OCI-LY3 (cell line): ENCODE data around the gene PLCH2.

Experiments used
- EZH2phosphoT487 ChIP-seq: fragments of 200-600 bp; shearing (Covaris generic); IDR thresholded peaks from 2 replicates; pipeline ENCODE4 v1.6.1; 2018; ENCODE audit warnings: antibody characterized with exemption, mixed run types, low read depth
- TF ChIP-seq, protein P1 (sequence below): fragments of 200-600, 300-600 bp; sonication (generic); IDR thresholded peaks from 2 replicates; pipeline ENCODE4 v1.5.1; 2014; ENCODE audit warnings: antibody characterized with exemption, low read length, low read depth

DNA sequence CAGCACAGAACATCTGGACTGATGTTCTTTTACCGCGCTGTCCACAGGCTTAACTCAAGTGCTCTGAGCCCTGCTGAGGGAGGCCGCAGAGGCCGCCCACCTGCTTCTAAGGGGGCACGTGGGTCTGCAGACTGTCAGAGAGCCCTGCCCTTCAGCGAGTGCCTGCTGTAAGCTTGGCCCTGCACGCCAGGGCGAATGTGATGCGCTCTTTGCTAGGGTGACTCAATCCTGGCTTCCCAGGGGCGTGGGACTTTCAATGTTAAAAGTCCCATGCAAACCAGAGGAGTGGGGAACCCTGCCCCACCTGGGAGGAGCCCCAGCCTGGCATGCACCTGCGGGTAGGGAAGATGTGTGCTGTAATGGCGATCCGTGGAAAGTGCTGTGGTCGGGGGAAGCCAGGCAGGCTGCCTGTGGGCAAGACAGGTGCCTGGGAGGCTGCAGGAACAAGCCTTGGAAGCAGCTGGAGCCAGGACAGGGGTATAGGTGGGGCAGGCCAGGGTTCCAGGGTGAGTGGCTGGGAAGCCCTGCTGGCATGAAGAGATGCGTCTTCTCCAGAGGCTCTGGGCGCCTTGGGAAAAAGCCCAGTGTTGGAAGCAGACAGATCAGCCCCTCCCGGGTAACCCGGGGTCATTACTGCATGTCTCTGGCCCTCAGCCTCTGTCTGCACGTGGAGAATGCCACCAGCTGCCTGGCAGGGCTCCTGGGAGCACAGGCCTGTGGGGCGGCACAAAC, 50.9 kb downstream of the PLCH2 start:
- TF ChIP-seq, protein P1, sequence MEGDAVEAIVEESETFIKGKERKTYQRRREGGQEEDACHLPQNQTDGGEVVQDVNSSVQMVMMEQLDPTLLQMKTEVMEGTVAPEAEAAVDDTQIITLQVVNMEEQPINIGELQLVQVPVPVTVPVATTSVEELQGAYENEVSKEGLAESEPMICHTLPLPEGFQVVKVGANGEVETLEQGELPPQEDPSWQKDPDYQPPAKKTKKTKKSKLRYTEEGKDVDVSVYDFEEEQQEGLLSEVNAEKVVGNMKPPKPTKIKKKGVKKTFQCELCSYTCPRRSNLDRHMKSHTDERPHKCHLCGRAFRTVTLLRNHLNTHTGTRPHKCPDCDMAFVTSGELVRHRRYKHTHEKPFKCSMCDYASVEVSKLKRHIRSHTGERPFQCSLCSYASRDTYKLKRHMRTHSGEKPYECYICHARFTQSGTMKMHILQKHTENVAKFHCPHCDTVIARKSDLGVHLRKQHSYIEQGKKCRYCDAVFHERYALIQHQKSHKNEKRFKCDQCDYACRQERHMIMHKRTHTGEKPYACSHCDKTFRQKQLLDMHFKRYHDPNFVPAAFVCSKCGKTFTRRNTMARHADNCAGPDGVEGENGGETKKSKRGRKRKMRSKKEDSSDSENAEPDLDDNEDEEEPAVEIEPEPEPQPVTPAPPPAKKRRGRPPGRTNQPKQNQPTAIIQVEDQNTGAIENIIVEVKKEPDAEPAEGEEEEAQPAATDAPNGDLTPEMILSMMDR = no peak
- no peak for TF ChIP-seq EZH2phosphoT487
